Activated naive CD8-positive, alpha-beta T cell (primary cell): Measurements from ENCODE around the gene SHROOM3.

Experiments
- H3K27ac Mint-ChIP-seq: one replicate; pipeline ENCODE4 v1.8.0; 2021; ENCODE audit warnings: mixed read lengths
- H3K27me3 Mint-ChIP-seq: one replicate; pipeline ENCODE4 v1.8.0; 2021; ENCODE audit warnings: mixed read lengths
- H3K36me3 Mint-ChIP-seq: one replicate; pipeline ENCODE4 v1.8.0; 2021; ENCODE audit warnings: mixed read lengths
- H3K4me1 Mint-ChIP-seq: one replicate; pipeline ENCODE4 v1.8.0; 2021; ENCODE audit warnings: low read depth, mixed read lengths
- H3K4me3 Mint-ChIP-seq: one replicate; pipeline ENCODE4 v1.8.0; 2021; ENCODE audit warnings: mild to moderate bottlenecking, mixed read lengths
- H3K9me3 Mint-ChIP-seq: one replicate; pipeline ENCODE4 v1.8.0; 2021; ENCODE audit warnings: low read depth, mixed read lengths

The SHROOM3 gene

DNA sequence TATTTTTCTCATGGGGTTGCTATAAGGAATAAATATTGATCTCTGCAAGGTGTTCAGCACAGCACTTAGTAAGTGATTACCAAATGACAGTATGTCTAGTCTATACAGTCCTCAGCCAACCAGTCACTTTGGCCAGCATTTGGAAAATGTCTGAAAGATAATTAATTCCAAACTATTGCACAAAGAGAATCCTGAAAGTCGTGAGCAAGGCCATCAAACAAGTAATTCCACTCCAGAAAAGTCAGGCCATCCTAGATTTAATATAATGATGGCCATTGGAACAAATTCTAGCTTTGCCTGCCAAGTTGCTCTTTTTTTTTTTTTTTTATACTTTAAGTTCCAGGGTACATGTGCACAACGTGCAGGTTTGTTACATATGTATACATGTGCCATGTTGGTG lies 96.6 kb downstream of the SHROOM3 start:
- Mint-ChIP-seq H3K4me1 (no peaks in the 10 kb centered on the region), H3K4me3 (no peak overlapping the region), H3K9me3 (no peaks in the 10 kb centered on the region), H3K36me3 (no peaks in the 10 kb centered on the region), H3K27ac (no peak overlapping the region), H3K27me3 (peaks cover 8% of the 10 kb centered on the region)

DNA sequence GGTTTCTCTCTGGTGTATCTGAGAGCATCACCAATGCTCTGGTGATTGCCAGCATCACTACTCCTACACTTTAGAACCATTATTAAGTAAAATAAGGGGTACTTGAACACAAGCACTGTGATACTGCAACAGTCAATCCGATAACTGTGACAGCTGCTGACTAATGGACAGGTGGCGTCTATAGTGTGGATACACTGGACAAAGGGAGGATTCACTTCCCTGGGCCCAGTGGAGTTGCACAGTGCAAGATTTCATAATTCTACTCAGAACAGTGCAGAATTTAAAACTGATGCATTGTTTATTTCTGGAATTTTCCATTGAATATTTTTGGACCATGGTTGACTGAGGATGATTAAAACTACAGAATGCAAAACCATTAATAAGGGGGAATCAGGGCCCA lies 97.8 kb downstream of the SHROOM3 start:
- Mint-ChIP-seq H3K4me1 (no peaks in the 10 kb centered on the region), H3K27ac (no peak overlapping the region), H3K27me3 (peaks cover 8% of the 10 kb centered on the region), H3K4me3 (no peak overlapping the region), H3K36me3 (no peaks in the 10 kb centered on the region), H3K9me3 (no peaks in the 10 kb centered on the region)

DNA sequence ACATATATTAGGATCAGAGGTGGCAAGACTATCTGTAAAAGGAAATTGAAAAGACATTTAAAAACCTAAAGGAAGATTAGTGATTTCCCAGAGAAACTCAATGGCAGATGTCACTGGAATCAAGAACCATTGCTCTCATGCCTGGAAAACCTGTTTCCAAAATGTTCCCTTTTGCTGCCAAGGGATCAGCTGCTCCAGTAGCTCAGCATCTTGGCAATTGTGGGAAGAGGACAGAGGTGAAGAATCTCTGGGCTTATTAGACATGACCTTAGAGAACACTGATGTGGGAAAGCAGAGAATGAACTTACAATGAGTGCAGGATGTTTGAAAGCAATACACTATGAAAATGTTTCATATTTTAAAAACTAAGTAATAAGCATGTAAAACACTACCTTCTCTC lies 98.3 kb downstream of the SHROOM3 start:
- no peaks in the 10 kb centered on the region for H3K9me3 Mint-ChIP-seq
- no peaks in the 10 kb centered on the region for H3K36me3 Mint-ChIP-seq

DNA sequence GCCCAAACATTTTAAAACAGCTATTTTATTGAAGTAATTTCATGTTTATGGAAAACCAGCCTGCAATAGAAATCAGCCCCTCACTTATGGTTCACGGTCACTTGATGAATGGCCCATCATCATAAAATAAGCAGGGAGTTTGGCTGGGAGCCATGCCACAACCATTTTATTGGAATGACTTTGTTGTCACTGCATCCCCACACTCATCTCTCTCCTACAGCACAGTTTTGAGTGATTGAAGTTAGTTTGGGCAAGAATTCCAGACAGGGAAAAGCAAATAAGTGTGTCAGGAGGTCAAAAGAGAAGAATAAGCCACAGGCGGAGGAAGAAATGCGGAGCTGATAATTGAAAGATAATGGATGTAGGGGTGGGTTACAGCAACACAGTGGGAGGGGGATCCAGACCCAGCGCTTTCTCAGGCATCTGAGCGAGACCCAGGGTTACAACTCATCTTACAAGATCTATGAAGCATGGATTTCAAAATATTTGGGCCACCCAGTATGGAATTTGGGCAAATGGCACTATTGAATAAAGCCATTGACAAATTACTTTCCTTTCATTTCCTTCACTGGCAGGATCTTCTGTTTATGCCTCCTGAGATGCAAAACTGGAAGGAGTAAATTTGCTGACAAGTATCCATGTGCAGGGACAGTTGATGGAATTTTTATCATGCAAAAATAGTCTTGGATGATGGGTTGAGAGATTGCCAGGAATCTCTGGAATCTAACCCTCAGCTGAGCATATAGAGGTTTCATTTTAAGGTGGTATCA lies 100.8 kb downstream of the SHROOM3 start:
- Mint-ChIP-seq H3K27me3 (no peaks in the 10 kb centered on the region), H3K27ac (no peak overlapping the region), H3K4me3 (no peak overlapping the region)

More for the DNA sequence above, 98.3 kb downstream of the SHROOM3 start:
- Mint-ChIP-seq H3K4me1 (no peaks in the 10 kb centered on the region), H3K4me3 (no peak overlapping the region), H3K27ac (no peak overlapping the region), H3K27me3 (peaks cover 8% of the 10 kb centered on the region)

GRCh38 chr4:76536373-76536689 lies 101.3 kb downstream of the SHROOM3 start:
- H3K4me3 Mint-ChIP-seq = no peak overlapping the region
- H3K27ac Mint-ChIP-seq = no peak overlapping the region
- H3K36me3 Mint-ChIP-seq = no peaks in the 10 kb centered on the region
- H3K4me1 Mint-ChIP-seq = no peaks in the 10 kb centered on the region
- H3K9me3 Mint-ChIP-seq = no peaks in the 10 kb centered on the region
- no peaks in the 10 kb centered on the region for H3K27me3 Mint-ChIP-seq

More for the DNA sequence above, 100.8 kb downstream of the SHROOM3 start:
- no peaks in the 10 kb centered on the region for H3K9me3 Mint-ChIP-seq
- no peaks in the 10 kb centered on the region for H3K4me1 Mint-ChIP-seq
- H3K36me3 Mint-ChIP-seq = no peaks in the 10 kb centered on the region

DNA sequence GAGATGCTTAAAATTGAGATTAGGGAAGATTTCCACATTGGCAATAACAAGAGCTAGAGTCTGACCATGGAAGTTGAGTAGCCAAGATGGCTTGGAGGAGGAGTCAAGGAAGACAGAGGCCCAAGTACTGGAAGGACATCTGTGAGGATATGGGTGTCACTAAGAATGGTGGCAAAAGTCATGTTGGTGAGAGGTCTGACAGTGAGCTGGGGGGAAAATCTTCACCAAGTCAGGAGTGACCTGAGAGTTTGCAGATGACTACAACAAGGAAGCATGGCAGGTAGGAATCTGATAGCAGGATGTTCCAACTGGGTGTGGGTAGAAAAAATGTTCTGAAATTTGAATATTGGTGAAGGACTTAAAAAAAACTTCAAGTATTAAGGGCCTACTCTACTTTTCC lies 103.3 kb downstream of the SHROOM3 start:
- H3K9me3 Mint-ChIP-seq = no peaks in the 10 kb centered on the region
- H3K27ac Mint-ChIP-seq = no peak overlapping the region
- H3K4me1 Mint-ChIP-seq = no peaks in the 10 kb centered on the region
- H3K36me3 Mint-ChIP-seq = no peaks in the 10 kb centered on the region
- H3K4me3 Mint-ChIP-seq = no peak overlapping the region
- no peaks in the 10 kb centered on the region for H3K27me3 Mint-ChIP-seq

DNA sequence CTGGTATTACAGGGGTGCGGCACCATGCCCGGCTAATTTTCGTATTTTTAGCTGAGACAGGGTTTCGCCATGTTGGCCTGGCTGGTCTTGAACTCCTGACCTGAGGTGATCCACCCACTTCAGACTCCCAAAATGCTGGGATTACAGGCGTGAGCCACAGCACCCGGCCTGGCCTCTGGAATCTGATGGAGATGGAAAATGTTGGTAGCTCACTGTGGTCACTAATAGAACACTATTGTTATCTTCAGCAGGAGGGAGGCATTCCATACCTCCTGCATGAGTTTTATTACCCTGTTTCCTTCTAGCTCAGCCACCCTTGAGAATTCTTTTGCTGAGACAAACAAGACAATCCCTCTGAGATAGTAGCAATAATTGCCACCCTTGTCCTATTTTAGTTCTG lies 105.0 kb downstream of the SHROOM3 start:
- Mint-ChIP-seq H3K36me3 (no peaks in the 10 kb centered on the region), H3K9me3 (no peaks in the 10 kb centered on the region), H3K27me3 (no peaks in the 10 kb centered on the region), H3K4me3 (no peak overlapping the region), H3K4me1 (peaks cover 9% of the 10 kb centered on the region), H3K27ac (no peak overlapping the region)

DNA sequence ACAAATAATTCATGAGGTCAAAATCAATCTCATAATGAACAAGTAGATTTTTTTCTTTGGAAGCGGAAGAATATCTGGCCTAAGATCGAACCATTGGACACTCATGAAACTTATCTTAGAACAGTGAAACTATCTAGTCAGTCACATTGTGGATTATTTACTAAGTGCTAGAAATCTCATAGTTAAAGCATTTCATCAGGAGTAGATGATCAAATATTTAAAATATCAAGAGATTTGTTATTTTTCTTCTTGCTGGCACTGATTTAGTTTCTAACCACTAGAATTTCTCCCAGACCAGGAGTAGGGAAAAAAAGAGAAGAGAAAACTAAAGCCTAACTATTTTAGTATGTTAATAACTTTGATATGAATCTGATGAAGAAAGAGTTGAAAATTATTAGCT lies 105.5 kb downstream of the SHROOM3 start:
- H3K4me3 Mint-ChIP-seq = no peak overlapping the region
- H3K36me3 Mint-ChIP-seq = no peaks in the 10 kb centered on the region
- H3K9me3 Mint-ChIP-seq = no peaks in the 10 kb centered on the region
- no peaks in the 10 kb centered on the region for H3K27me3 Mint-ChIP-seq
- H3K27ac Mint-ChIP-seq = no peak overlapping the region
- H3K4me1 Mint-ChIP-seq = peaks cover 14% of the 10 kb centered on the region

DNA sequence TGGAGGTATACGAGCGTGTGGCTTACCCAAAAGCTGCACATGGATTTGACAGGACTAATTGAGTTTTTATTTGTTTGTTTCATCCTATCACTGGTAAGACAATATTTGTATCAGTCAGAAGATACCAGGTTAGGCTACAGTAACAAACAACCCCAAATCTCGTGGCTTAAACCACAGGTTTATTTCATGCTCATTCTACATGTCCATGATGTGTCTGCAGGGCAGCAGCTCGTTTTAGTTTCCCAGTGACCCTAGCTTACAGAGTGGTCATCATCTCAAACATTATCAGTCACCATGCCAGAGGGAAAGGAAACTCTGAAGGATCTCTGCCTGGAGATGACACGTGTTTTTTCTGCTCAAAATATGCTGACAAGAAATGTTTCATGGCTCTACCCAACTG lies 108.3 kb downstream of the SHROOM3 start:
- H3K9me3 Mint-ChIP-seq = no peaks in the 10 kb centered on the region
- no peaks in the 10 kb centered on the region for H3K36me3 Mint-ChIP-seq
- peaks cover 17% of the 10 kb centered on the region for H3K4me1 Mint-ChIP-seq

GRCh38 chr4:76544725-76545124 lies 109.7 kb downstream of the SHROOM3 start:
- H3K27ac Mint-ChIP-seq = no peak overlapping the region
- H3K4me3 Mint-ChIP-seq = no peak overlapping the region
- H3K36me3 Mint-ChIP-seq = no peaks in the 10 kb centered on the region
- no peaks in the 10 kb centered on the region for H3K9me3 Mint-ChIP-seq
- peaks cover 17% of the 10 kb centered on the region for H3K4me1 Mint-ChIP-seq
- no peaks in the 10 kb centered on the region for H3K27me3 Mint-ChIP-seq

More for the DNA sequence above, 108.3 kb downstream of the SHROOM3 start:
- Mint-ChIP-seq H3K27me3 (no peaks in the 10 kb centered on the region), H3K4me3 (no peak overlapping the region), H3K27ac (no peak overlapping the region)

- Mint-ChIP-seq H3K27ac (no peak overlapping the region), H3K9me3 (no peaks in the 10 kb centered on the region), H3K36me3 (no peaks in the 10 kb centered on the region), H3K27me3 (no peaks in the 10 kb centered on the region), H3K4me3 (no peak overlapping the region), H3K4me1 (peaks cover 17% of the 10 kb centered on the region)
Observed at GRCh38 chr4:76545226-76545884, 110.3 kb downstream of the SHROOM3 start.

GRCh38 chr4:76546327-76546726 lies 111.3 kb downstream of the SHROOM3 start:
- Mint-ChIP-seq H3K27ac (no peak overlapping the region), H3K27me3 (no peaks in the 10 kb centered on the region), H3K4me3 (no peak overlapping the region), H3K4me1 (peaks cover 17% of the 10 kb centered on the region), H3K9me3 (no peaks in the 10 kb centered on the region), H3K36me3 (no peaks in the 10 kb centered on the region)

DNA sequence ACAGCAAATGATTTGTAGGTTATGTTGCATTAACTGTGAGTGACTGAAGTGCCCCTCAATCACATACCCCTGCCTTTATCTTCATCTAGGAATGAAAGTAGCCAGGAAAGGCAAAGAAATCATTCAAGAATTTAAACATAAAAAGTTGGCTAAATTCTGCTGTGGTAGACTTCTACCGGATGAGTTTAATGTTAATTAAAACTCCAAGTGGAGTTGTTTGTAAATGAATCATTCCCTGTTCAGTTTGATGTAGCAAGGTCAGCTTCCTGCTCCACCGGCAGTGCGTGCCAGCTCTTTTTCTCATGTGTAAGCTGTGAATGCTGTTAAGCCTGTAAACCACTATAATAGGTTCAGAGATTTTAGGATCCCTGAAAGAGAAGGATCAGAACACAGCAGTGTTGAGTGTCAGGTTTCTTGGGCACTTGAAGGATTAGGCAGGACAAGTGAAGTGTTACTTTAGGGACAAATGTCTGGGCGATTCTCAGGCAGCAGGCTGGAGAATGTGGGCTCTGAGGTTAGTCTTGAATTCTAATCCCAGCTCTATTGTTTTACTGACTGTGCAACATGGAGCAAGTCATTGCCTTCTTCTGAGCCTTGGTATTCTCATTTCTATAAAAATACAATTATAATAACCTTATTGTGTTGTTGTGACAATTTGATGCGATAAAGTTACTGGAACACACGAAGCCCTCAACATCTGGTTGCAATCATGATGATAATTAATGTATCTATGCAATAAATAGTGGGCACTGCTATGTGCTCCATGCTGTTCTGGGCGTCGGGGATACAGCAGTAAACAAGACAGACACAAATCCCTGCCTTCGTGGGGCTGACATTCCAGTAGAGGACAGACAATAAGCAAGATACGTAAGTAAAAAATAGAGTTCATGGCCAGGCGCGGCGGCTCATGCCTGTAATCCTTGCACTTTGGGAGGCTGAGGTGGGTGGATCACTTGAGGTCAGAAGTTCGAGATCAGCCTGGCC lies 112.0 kb downstream of the SHROOM3 start:
- Mint-ChIP-seq H3K27ac (no peak overlapping the region), H3K4me3 (no peak overlapping the region), H3K4me1 (peaks cover 17% of the 10 kb centered on the region), H3K36me3 (no peaks in the 10 kb centered on the region), H3K9me3 (no peaks in the 10 kb centered on the region), H3K27me3 (no peaks in the 10 kb centered on the region)

DNA sequence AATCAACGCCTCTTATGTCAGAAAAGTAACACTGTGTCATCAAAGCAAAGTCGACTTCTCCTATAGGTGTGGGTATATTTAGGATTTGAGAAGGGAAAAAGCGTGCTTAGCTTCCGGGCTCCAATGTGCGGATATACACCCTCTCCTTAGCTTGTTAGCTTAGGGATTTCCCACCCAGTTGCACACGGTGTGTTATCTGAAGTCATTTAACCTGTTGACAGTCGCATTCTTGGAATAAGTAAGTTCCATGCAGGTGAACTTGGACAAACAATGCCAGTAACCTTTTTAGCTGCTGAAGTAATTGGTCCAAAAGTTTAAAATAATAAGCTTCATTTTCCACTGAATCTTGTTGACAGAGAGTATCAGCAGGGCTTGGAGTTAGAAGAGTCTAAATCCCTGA lies 113.7 kb downstream of the SHROOM3 start:
- no peaks in the 10 kb centered on the region for H3K36me3 Mint-ChIP-seq
- no peaks in the 10 kb centered on the region for H3K9me3 Mint-ChIP-seq
- no peak overlapping the region for H3K4me3 Mint-ChIP-seq
- peaks cover 17% of the 10 kb centered on the region for H3K4me1 Mint-ChIP-seq
- H3K27me3 Mint-ChIP-seq = no peaks in the 10 kb centered on the region
- H3K27ac Mint-ChIP-seq = no peak overlapping the region

DNA sequence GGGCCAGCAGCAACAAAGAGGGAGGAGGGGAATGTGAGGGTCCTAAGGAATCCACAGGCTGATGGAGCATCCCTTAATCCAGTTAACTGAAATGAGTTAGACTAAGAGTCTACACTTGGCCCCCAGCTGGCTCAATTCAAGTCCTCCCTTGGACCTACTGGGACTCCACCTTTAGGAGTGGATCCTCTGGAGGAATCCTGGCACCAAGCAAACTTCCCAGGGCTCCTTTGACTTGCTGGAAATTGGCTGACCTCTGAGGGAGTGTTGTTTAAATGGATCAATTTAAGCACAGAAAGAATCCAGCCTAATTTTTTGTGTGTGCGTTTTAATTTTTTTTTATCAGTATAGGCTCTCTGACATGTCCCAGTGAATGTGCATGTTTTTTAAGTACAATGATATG lies 114.7 kb downstream of the SHROOM3 start:
- H3K9me3 Mint-ChIP-seq = no peaks in the 10 kb centered on the region
- H3K27ac Mint-ChIP-seq = no peak overlapping the region
- H3K36me3 Mint-ChIP-seq = no peaks in the 10 kb centered on the region
- no peak overlapping the region for H3K4me3 Mint-ChIP-seq
- peaks cover 11% of the 10 kb centered on the region for H3K4me1 Mint-ChIP-seq
- no peaks in the 10 kb centered on the region for H3K27me3 Mint-ChIP-seq
